Ishikawa (cell line): ENCODE data around the gene HOOK2.

Source experiments
- CEBPB ChIP-seq: IDR thresholded peaks from 2 replicates; pipeline ENCODE4 v1.6.1; 2012
- CREB1 ChIP-seq: IDR thresholded peaks from 2 replicates; pipeline ENCODE4 v1.6.1; 2012; ENCODE audit warnings: low read depth
- EGR1 ChIP-seq: IDR thresholded peaks from 2 replicates; pipeline ENCODE4 v1.6.1; 2012
- EP300 ChIP-seq: IDR thresholded peaks from 2 replicates; pipeline ENCODE4 v1.6.1; 2012; ENCODE audit warnings: borderline replicate concordance
- FOXM1 ChIP-seq: IDR thresholded peaks from 2 replicates; pipeline ENCODE4 v1.6.1; 2012; ENCODE audit warnings: low read depth, borderline replicate concordance
- MAX ChIP-seq: IDR thresholded peaks from 2 replicates; pipeline ENCODE4 v1.6.1; 2012
- NFIC ChIP-seq: IDR thresholded peaks from 2 replicates; pipeline ENCODE4 v1.6.1; 2012
- RAD21 ChIP-seq: IDR thresholded peaks from 2 replicates; pipeline ENCODE4 v1.6.1; 2012; ENCODE audit warnings: low read depth
- REST ChIP-seq: IDR thresholded peaks from 2 replicates; pipeline ENCODE4 v1.6.1; 2012; ENCODE audit warnings: low read depth, mild to moderate bottlenecking
- TAF1 ChIP-seq: IDR thresholded peaks from 2 replicates; pipeline ENCODE4 v1.6.1; 2012; ENCODE audit warnings: low read depth, mild to moderate bottlenecking
- TCF12 ChIP-seq: IDR thresholded peaks from 2 replicates; pipeline ENCODE4 v1.6.1; 2012; ENCODE audit warnings: low read depth
- TEAD4 ChIP-seq: IDR thresholded peaks from 2 replicates; pipeline ENCODE4 v1.6.1; 2012
- USF1 ChIP-seq: IDR thresholded peaks from 2 replicates; pipeline ENCODE4 v1.6.1; 2012
- YY1 ChIP-seq: IDR thresholded peaks from 2 replicates; pipeline ENCODE4 v1.6.1; 2012; ENCODE audit warnings: low read depth
- ZBTB7A ChIP-seq: IDR thresholded peaks from 2 replicates; pipeline ENCODE4 v1.6.1; 2012; ENCODE audit warnings: low read depth

The HOOK2 gene

GRCh38 chr19:12800923-12801465 is 25.6 kb upstream of the HOOK2 start:
- TF ChIP-seq TCF12 (no peak), RAD21 (no peak), CEBPB (no peak), MAX (no peak), EGR1 (no peak), FOXM1 (no peak), CREB1 (no peak), USF1 (no peak), TAF1 (no peak), EP300 (no peak), NFIC (no peak), REST (no peak), YY1 (no peak), TEAD4 (no peak), ZBTB7A (no peak)

GRCh38 chr19:12800466-12800770 is 25.1 kb upstream of the HOOK2 start:
- TF ChIP-seq TAF1 (no peak), EGR1 (no peak), EP300 (no peak), YY1 (no peak), RAD21 (no peak), TEAD4 (no peak)

- TF ChIP-seq MAX, result no peak
- TF ChIP-seq TCF12, result no peak
- TF ChIP-seq USF1, result no peak
Measured at GRCh38 chr19:12799742-12800465, 24.6 kb upstream of the HOOK2 start.

GRCh38 chr19:12797141-12797587 is 21.8 kb upstream of the HOOK2 start:
- TF ChIP-seq FOXM1, result no peak
- no peak for TF ChIP-seq MAX
- no peak for TF ChIP-seq CREB1
- TF ChIP-seq TAF1, result no peak
- no peak for TF ChIP-seq TCF12
- TF ChIP-seq YY1, result no peak
- no peak for TF ChIP-seq REST
- TF ChIP-seq EGR1, result no peak

- TF ChIP-seq CREB1 (no peak), MAX (peak; percentile 41; the same call in 1 of the 2 replicates), RAD21 (peak; percentile 96), TCF12 (peak; percentile 31; the same call in 1 of the 2 replicates), FOXM1 (no peak), NFIC (no peak; the same call in 1 of the 2 replicates)
Measured at GRCh38 chr19:12796146-12797071, 21.1 kb upstream of the HOOK2 start.
